ENCODE results near the gene MGMT.

DNA sequence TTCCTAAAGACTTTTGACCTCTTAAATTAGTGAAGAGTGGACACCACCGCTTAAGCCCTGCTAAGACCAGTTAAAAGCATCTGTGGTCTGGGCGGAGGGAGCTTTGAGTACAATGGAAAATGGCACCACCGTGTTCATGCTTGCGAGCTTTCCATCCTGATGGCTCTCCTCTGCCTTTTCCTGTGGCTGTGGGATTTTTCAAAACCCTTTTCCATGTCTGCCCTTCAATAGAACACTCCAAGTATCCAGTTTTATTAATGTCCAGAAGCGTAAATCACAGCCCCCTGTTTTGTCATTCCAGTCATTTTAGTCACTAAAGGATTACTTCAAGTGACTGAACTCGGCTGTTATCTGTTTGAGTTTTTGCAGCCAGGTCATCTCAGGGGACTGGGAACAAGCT, 181.8 kb downstream of the MGMT start:
- TF ChIP-seq EZH2phosphoT487 (IDR thresholded peaks at IDR 0.05; ENCODE audit: borderline replicate concordance) = no peak
- TF ChIP-seq EZH2 (IDR thresholded peaks at IDR 0.05) = no peak
- TF ChIP-seq SIN3A (IDR thresholded peaks at IDR 0.05; ENCODE audit: low read depth) = no peak
- TF ChIP-seq EGR1 (IDR thresholded peaks at IDR 0.05; ENCODE audit: low read depth) = no peak
- TF ChIP-seq, protein P1, sequence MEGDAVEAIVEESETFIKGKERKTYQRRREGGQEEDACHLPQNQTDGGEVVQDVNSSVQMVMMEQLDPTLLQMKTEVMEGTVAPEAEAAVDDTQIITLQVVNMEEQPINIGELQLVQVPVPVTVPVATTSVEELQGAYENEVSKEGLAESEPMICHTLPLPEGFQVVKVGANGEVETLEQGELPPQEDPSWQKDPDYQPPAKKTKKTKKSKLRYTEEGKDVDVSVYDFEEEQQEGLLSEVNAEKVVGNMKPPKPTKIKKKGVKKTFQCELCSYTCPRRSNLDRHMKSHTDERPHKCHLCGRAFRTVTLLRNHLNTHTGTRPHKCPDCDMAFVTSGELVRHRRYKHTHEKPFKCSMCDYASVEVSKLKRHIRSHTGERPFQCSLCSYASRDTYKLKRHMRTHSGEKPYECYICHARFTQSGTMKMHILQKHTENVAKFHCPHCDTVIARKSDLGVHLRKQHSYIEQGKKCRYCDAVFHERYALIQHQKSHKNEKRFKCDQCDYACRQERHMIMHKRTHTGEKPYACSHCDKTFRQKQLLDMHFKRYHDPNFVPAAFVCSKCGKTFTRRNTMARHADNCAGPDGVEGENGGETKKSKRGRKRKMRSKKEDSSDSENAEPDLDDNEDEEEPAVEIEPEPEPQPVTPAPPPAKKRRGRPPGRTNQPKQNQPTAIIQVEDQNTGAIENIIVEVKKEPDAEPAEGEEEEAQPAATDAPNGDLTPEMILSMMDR (IDR thresholded peaks at IDR 0.05 in 2 of 3, conservative IDR thresholded peaks at IDR 0.05 in 1 of 3; ENCODE audit: borderline replicate concordance in 1 of 3, insufficient read depth in 1 of 3, low read depth in 2 of 3, low read length in 2 of 3) = no peak
- no peak for TF ChIP-seq YY1 (IDR thresholded peaks at IDR 0.05; ENCODE audit: extremely low read depth, insufficient replicate concordance, low read depth, low read length)
- TF ChIP-seq, protein P2, sequence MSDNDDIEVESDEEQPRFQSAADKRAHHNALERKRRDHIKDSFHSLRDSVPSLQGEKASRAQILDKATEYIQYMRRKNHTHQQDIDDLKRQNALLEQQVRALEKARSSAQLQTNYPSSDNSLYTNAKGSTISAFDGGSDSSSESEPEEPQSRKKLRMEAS (IDR thresholded peaks at IDR 0.05) = no peak
- TF ChIP-seq, protein P3, sequence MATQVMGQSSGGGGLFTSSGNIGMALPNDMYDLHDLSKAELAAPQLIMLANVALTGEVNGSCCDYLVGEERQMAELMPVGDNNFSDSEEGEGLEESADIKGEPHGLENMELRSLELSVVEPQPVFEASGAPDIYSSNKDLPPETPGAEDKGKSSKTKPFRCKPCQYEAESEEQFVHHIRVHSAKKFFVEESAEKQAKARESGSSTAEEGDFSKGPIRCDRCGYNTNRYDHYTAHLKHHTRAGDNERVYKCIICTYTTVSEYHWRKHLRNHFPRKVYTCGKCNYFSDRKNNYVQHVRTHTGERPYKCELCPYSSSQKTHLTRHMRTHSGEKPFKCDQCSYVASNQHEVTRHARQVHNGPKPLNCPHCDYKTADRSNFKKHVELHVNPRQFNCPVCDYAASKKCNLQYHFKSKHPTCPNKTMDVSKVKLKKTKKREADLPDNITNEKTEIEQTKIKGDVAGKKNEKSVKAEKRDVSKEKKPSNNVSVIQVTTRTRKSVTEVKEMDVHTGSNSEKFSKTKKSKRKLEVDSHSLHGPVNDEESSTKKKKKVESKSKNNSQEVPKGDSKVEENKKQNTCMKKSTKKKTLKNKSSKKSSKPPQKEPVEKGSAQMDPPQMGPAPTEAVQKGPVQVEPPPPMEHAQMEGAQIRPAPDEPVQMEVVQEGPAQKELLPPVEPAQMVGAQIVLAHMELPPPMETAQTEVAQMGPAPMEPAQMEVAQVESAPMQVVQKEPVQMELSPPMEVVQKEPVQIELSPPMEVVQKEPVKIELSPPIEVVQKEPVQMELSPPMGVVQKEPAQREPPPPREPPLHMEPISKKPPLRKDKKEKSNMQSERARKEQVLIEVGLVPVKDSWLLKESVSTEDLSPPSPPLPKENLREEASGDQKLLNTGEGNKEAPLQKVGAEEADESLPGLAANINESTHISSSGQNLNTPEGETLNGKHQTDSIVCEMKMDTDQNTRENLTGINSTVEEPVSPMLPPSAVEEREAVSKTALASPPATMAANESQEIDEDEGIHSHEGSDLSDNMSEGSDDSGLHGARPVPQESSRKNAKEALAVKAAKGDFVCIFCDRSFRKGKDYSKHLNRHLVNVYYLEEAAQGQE (IDR thresholded peaks at IDR 0.05; ENCODE audit: low read depth) = no peak
- TF ChIP-seq TCF7L2 (IDR thresholded peaks at IDR 0.05; ENCODE audit: borderline replicate concordance, extremely low read depth, insufficient read depth, insufficient read length) = no peak
- TF ChIP-seq CEBPB (IDR thresholded peaks at IDR 0.05; ENCODE audit: low read depth) = no peak
- TF ChIP-seq POLR2A (IDR thresholded peaks at IDR 0.05; ENCODE audit: borderline replicate concordance, extremely low read depth, insufficient read depth, insufficient read length) = no peak
- TF ChIP-seq, protein P4, sequence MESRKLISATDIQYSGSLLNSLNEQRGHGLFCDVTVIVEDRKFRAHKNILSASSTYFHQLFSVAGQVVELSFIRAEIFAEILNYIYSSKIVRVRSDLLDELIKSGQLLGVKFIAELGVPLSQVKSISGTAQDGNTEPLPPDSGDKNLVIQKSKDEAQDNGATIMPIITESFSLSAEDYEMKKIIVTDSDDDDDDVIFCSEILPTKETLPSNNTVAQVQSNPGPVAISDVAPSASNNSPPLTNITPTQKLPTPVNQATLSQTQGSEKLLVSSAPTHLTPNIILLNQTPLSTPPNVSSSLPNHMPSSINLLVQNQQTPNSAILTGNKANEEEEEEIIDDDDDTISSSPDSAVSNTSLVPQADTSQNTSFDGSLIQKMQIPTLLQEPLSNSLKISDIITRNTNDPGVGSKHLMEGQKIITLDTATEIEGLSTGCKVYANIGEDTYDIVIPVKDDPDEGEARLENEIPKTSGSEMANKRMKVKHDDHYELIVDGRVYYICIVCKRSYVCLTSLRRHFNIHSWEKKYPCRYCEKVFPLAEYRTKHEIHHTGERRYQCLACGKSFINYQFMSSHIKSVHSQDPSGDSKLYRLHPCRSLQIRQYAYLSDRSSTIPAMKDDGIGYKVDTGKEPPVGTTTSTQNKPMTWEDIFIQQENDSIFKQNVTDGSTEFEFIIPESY (IDR thresholded peaks at IDR 0.05; ENCODE audit: extremely low read depth, insufficient replicate concordance, low read length) = no peak
- no peak for TF ChIP-seq ELF1 (IDR thresholded peaks at IDR 0.05; ENCODE audit: borderline replicate concordance, low read depth)
